IMR-90 (cell line): ENCODE results near the gene RNF144B. TPM values are rescaled to one million over a fixed set of nuclear protein-coding genes. Genes with fewer than 3 reads are reported as not detected.

Experiments
- ATAC-seq: fragments of 200-7000 bp; cut with Tn5 transposase; 2 replicates; pipeline ENCODE4 v1.9.1; 2020; ENCODE audit warnings: low read depth, mild to moderate bottlenecking, moderate library complexity
- BruUV-seq: library from RNA; stranded (reverse); fragments of 400-500 nt; replicated peaks from 2 replicates; lab custom pipeline; 2021; lab: Mats Ljungman, UMichigan
- CTCF ChIA-PET: fragments of 300-600 bp; formaldehyde crosslinking; extraction: SDS; loops from one replicate; lab custom pipeline; 2021; ENCODE audit warnings: antibody characterized with exemption; lab: Yijun Ruan, JAX
- POLR2A ChIA-PET: fragments of 300-600 bp; sonication (Branson Sonifier 250); formaldehyde crosslinking; loops from one replicate; lab custom pipeline; 2022; ENCODE audit warnings: antibody characterized with exemption; ENCODE audit not compliant: unreplicated experiment; lab: Charles Lee
- DNase-seq: peaks from one replicate; pipeline ENCODE4 v3.0.0; 2013
- H2AFZ ChIP-seq: replicated peaks from 2 replicates; pipeline ENCODE3; 2013; ENCODE audit warnings: low read length, mild to moderate bottlenecking; ENCODE audit not compliant: poor library complexity
- H2AK5ac ChIP-seq: 2 replicates; pipeline ENCODE4 v1.6.1; 2013; ENCODE audit warnings: low read depth, low read length, inconsistent platforms
- H2AK9ac ChIP-seq: replicated peaks from 2 replicates; pipeline ENCODE3; 2013; ENCODE audit warnings: mild to moderate bottlenecking, low read depth, low read length, moderate library complexity; ENCODE audit not compliant: poor library complexity
- H2BK120ac ChIP-seq: 2 replicates; pipeline ENCODE4 v1.6.1; 2013; ENCODE audit warnings: low read depth, low read length, inconsistent platforms
- H2BK15ac ChIP-seq: 3 replicates; pipeline ENCODE4 v1.6.1; 2013; ENCODE audit warnings: low read depth, low read length, inconsistent platforms
- H2BK20ac ChIP-seq: 2 replicates; pipeline ENCODE4 v1.6.1; 2013; ENCODE audit warnings: low read depth, mild to moderate bottlenecking, inconsistent platforms, low read length, moderate library complexity
- H2BK5ac ChIP-seq: 2 replicates; pipeline ENCODE4 v1.6.1; 2013; ENCODE audit warnings: mild to moderate bottlenecking, low read depth, low read length, inconsistent platforms; ENCODE audit not compliant: poor library complexity, severe bottlenecking
- H3K14ac ChIP-seq: replicated peaks from 2 replicates; pipeline ENCODE4 v1.6.1; 2013; ENCODE audit warnings: low read depth, low read length, inconsistent platforms
- H3K18ac ChIP-seq: 2 replicates; pipeline ENCODE4 v1.6.1; 2013; ENCODE audit warnings: low read depth, low read length, control low read depth
- H3K23ac ChIP-seq: 2 replicates; pipeline ENCODE4 v1.6.1; 2013; ENCODE audit warnings: low read depth, low read length, inconsistent platforms
- H3K27ac ChIP-seq: 2 replicates; pipeline ENCODE4 v1.5.1; 2013; ENCODE audit warnings: mild to moderate bottlenecking, control low read depth, low read length; ENCODE audit not compliant: insufficient read depth
- H3K27me3 ChIP-seq: 2 replicates; pipeline ENCODE4 v1.6.1; 2013; ENCODE audit warnings: low read length; ENCODE audit not compliant: control insufficient read depth, insufficient read depth
- H3K36me3 ChIP-seq: 2 replicates; pipeline ENCODE4 v1.6.1; 2013; ENCODE audit warnings: low read length, mixed read lengths; ENCODE audit not compliant: control insufficient read depth, insufficient read depth
- H3K4ac ChIP-seq: 2 replicates; pipeline ENCODE4 v1.6.1; 2013; ENCODE audit warnings: low read depth, low read length, inconsistent platforms
- H3K4me1 ChIP-seq: 2 replicates; pipeline ENCODE4 v1.6.1; 2013; ENCODE audit warnings: low read length, mixed read lengths; ENCODE audit not compliant: control insufficient read depth, insufficient read depth
- H3K4me2 ChIP-seq: 2 replicates; pipeline ENCODE4 v1.6.1; 2013; ENCODE audit warnings: low read depth, mild to moderate bottlenecking, control low read depth, low read length, moderate library complexity
- H3K4me3 ChIP-seq: 2 replicates; pipeline ENCODE4 v1.5.1; 2013; ENCODE audit warnings: low read depth, mild to moderate bottlenecking, control low read depth, low read length, moderate library complexity; ENCODE audit not compliant: insufficient read depth
- H3K56ac ChIP-seq: 2 replicates; pipeline ENCODE4 v1.6.1; 2013; ENCODE audit warnings: low read length, inconsistent platforms; ENCODE audit not compliant: insufficient read depth; ENCODE audit errors: extremely low read depth
- H3K79me1 ChIP-seq, 2 experiments: 2 replicates each; pipeline ENCODE4 v1.6.1; 2013; ENCODE audit warnings: low read length in 2 of 2, inconsistent platforms in 1 of 2, low read depth in 1 of 2
- H3K9ac ChIP-seq: 2 replicates; pipeline ENCODE4 v1.6.1; 2013; ENCODE audit warnings: low read depth, low read length, control low read depth
- H3K9me1 ChIP-seq: 2 replicates; pipeline ENCODE4 v1.6.1; 2013; ENCODE audit warnings: low read length, inconsistent platforms; ENCODE audit not compliant: insufficient read depth
- H3K9me3 ChIP-seq: 2 replicates; pipeline ENCODE4 v1.6.1; 2013; ENCODE audit warnings: low read length; ENCODE audit not compliant: control insufficient read depth, insufficient read depth
- H4K20me1 ChIP-seq: 2 replicates; pipeline ENCODE4 v1.6.1; 2013; ENCODE audit warnings: low read length, inconsistent platforms; ENCODE audit not compliant: insufficient read depth
- H4K5ac ChIP-seq: 2 replicates; pipeline ENCODE4 v1.6.1; 2013; ENCODE audit warnings: mild to moderate bottlenecking, low read depth, low read length, control low read depth
- H4K8ac ChIP-seq, 2 experiments: 2 replicates each; pipeline ENCODE4 v1.6.1; 2013; ENCODE audit warnings: low read depth in 2 of 2, low read length in 2 of 2, control low read depth in 1 of 2, inconsistent platforms in 1 of 2
- H4K91ac ChIP-seq: 2 replicates; pipeline ENCODE4 v1.6.1; 2013; ENCODE audit warnings: low read depth, low read length, inconsistent platforms; ENCODE audit not compliant: insufficient read depth
- BHLHE40 ChIP-seq: fragments of 150-350 bp; IDR thresholded peaks from 2 replicates; pipeline ENCODE4 v1.6.1; 2016; ENCODE audit warnings: mild to moderate bottlenecking, low read depth, low read length
- CEBPB ChIP-seq: IDR thresholded peaks from 2 replicates; pipeline ENCODE4 v1.6.1; 2012; ENCODE audit warnings: low read depth, low read length, improper control_type of control experiment
- CHD1 ChIP-seq: IDR thresholded peaks from 2 replicates; pipeline ENCODE4 v1.6.1; 2012; ENCODE audit warnings: low read depth, low read length, improper control_type of control experiment
- FOS ChIP-seq: fragments of 150-350 bp; IDR thresholded peaks from 2 replicates; pipeline ENCODE4 v1.6.1; 2016; ENCODE audit warnings: low read depth, low read length
- MAFK ChIP-seq: IDR thresholded peaks from 2 replicates; pipeline ENCODE4 v1.6.1; 2012; ENCODE audit warnings: low read depth, low read length, improper control_type of control experiment
- MAZ ChIP-seq: IDR thresholded peaks from 2 replicates; pipeline ENCODE4 v1.6.1; 2012; ENCODE audit warnings: low read depth, mild to moderate bottlenecking, low read length, improper control_type of control experiment, moderate library complexity, borderline replicate concordance
- MXI1 ChIP-seq: IDR thresholded peaks from 2 replicates; pipeline ENCODE4 v1.6.1; 2012; ENCODE audit warnings: low read depth, mild to moderate bottlenecking, low read length, moderate library complexity, borderline replicate concordance
- NFE2L2 ChIP-seq: fragments of 150-350 bp; IDR thresholded peaks from 2 replicates; pipeline ENCODE4 v1.6.1; 2016; ENCODE audit warnings: low read depth, mild to moderate bottlenecking, low read length
- POLR2A ChIP-seq: IDR thresholded peaks from 2 replicates; pipeline ENCODE4 v1.6.1; 2012; ENCODE audit warnings: mild to moderate bottlenecking, low read depth, low read length
- RAD21 ChIP-seq: IDR thresholded peaks from 2 replicates; pipeline ENCODE4 v1.6.1; 2012; ENCODE audit warnings: low read length, improper control_type of control experiment
- RCOR1 ChIP-seq: IDR thresholded peaks from 2 replicates; pipeline ENCODE4 v1.6.1; 2012; ENCODE audit warnings: mild to moderate bottlenecking, low read length, improper control_type of control experiment; ENCODE audit not compliant: insufficient replicate concordance
- RFX5 ChIP-seq: IDR thresholded peaks from 2 replicates; pipeline ENCODE4 v1.8.0; 2012; ENCODE audit warnings: low read depth, mild to moderate bottlenecking, low read length, moderate library complexity
- SMC3 ChIP-seq: fragments of 150-350 bp; IDR thresholded peaks from 2 replicates; pipeline ENCODE4 v1.6.1; 2016; ENCODE audit warnings: low read depth, mild to moderate bottlenecking, antibody characterized with exemption, low read length, moderate library complexity
- WGBS, 2 experiments: methylation state at CpG; one replicate each; pipeline versions ENCODE4 v1.1.5 to v1.1.7; 2013; ENCODE audit warnings: missing lambda C conversion rate in 2 of 2; ENCODE audit not compliant: insufficient read length in 1 of 2; ENCODE audit errors: extremely low coverage in 2 of 2; 5-methylcytosine and 5-hydroxymethylcytosine counted together
- dilution Hi-C: fragments of 300-500 bp; cut with HindIII; formaldehyde crosslinking; loops from one replicate; pipeline ENCODE4 v1.14.3; 2018; ENCODE audit warnings: low sequenced_read_pairs; ENCODE audit not compliant: unreplicated experiment
- in situ Hi-C: fragments of 300-500 bp; cut with MboI; formaldehyde crosslinking; loops from 3 replicates; pipeline ENCODE4 v1.14.3; 2019; ENCODE audit warnings: low sequenced_read_pairs, inconsistent platforms, mixed read lengths
- intact Hi-C: fragments of 100-400 bp; cut with micrococcal nuclease; formaldehyde crosslinking; loops from 2 replicates; pipeline ENCODE4 v1.10.0; 2022
- polyA plus RNA-seq, 3 experiments: library from polyadenylated mRNA; depleted of rRNA; stranded (reverse); fragments of >200 nt; gene quantifications; 2 replicates each; pipeline ENCODE4 v1.2.3, GENCODE V29; 2012; ENCODE audit warnings: low replicate concordance in 1 of 3
- total RNA-seq: library from RNA; depleted of rRNA; stranded (reverse); fragments of >200 nt; gene quantifications from 2 replicates; pipeline ENCODE4 v1.2.3, GENCODE V29; 2012
- TF ChIP-seq, protein P1 (sequence below): fragments of 150-350 bp; IDR thresholded peaks from 2 replicates; pipeline ENCODE4 v1.6.1; 2017; ENCODE audit warnings: mild to moderate bottlenecking, antibody characterized with exemption, low read length, low read depth
- TF ChIP-seq, protein P2 (sequence below): fragments of 150-350 bp; IDR thresholded peaks from 2 replicates; pipeline ENCODE4 v1.6.1; 2016; ENCODE audit warnings: low read depth, mild to moderate bottlenecking, low read length, moderate library complexity, borderline replicate concordance
- TF ChIP-seq, protein P3 (sequence below): conservative IDR thresholded peaks from 2 replicates; pipeline ENCODE4 v1.5.1; 2012; ENCODE audit warnings: mild to moderate bottlenecking, low read depth, low read length, improper control_type of control experiment

Gene RNF144B
- total and polyA plus RNA-seq, 2 of the 4 experiments (the other 2 are of a cell fraction), result 0.44 to 2.7 TPM

DNA sequence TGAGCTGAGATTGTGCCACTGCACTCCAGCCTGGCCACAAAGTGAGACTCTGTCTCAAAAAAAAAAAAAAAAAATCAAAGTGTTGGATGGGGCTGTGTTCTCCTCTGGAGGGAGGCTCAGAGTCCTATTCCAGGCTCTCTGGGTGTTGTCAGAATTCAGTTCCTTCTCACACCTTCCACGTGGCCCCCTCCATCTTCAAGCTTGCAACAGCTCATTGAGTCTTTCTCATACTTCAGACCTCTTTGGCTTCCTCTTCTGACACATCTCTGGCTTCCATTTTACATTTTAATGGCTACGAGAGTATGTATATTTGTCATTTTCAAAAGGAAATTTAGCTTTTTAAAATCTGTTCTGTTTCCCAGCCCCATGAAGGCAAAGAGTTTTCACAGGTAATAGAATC is 85.8 kb downstream of the RNF144B start:
- no peak for DNase-seq
- Histone ChIP-seq H3K27ac (no peak overlapping the region), H3K14ac (no peak overlapping the region), H3K4me3 (no peak overlapping the region), H3K23ac (no peak overlapping the region), H3K9me3 (no peaks in the 10 kb centered on the region), H4K5ac (no peak overlapping the region), H3K9me1 (peaks cover 3% of the 10 kb centered on the region; the same call in 1 of the 2 replicates), H4K8ac (no peak overlapping the region), H3K27me3 (peaks cover under 1% of the 10 kb centered on the region; the same call in 1 of the 2 replicates), H4K91ac (no peak overlapping the region), H2BK120ac (no peak overlapping the region), H2AFZ (no peak overlapping the region), H3K4me2 (no peak overlapping the region), H3K18ac (no peak overlapping the region), H3K56ac (no peak overlapping the region), H2BK5ac (no peak overlapping the region), H2AK9ac (no peak overlapping the region), H4K20me1 (no peaks in the 10 kb centered on the region), H2BK20ac (no peak overlapping the region), H2BK15ac (no peak overlapping the region), H3K4me1 (no peaks in the 10 kb centered on the region), H3K4ac (no peak overlapping the region), H3K36me3 (no peaks in the 10 kb centered on the region), H3K79me1 (no peaks in the 10 kb centered on the region), H2AK5ac (no peak overlapping the region), H3K9ac (no peak overlapping the region)
- in situ Hi-C loops (no loop called here), intact Hi-C loops (no loop called here), dilution Hi-C loops (no loop called here)
- no peak for ATAC-seq
- ChIA-PET POLR2A (no interaction called here), CTCF (no interaction called here)
- TF ChIP-seq, protein P1, sequence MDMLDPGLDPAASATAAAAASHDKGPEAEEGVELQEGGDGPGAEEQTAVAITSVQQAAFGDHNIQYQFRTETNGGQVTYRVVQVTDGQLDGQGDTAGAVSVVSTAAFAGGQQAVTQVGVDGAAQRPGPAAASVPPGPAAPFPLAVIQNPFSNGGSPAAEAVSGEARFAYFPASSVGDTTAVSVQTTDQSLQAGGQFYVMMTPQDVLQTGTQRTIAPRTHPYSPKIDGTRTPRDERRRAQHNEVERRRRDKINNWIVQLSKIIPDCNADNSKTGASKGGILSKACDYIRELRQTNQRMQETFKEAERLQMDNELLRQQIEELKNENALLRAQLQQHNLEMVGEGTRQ, result no peak
- no peak for TF ChIP-seq CEBPB
- TF ChIP-seq, protein P2, sequence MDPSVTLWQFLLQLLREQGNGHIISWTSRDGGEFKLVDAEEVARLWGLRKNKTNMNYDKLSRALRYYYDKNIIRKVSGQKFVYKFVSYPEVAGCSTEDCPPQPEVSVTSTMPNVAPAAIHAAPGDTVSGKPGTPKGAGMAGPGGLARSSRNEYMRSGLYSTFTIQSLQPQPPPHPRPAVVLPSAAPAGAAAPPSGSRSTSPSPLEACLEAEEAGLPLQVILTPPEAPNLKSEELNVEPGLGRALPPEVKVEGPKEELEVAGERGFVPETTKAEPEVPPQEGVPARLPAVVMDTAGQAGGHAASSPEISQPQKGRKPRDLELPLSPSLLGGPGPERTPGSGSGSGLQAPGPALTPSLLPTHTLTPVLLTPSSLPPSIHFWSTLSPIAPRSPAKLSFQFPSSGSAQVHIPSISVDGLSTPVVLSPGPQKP, result no peak
- no peak for TF ChIP-seq FOS
- TF ChIP-seq CHD1, result no peak
- no peak for TF ChIP-seq RCOR1
- no peak for TF ChIP-seq MAZ
- no peak for TF ChIP-seq NFE2L2
- TF ChIP-seq RFX5, result no peak
- TF ChIP-seq BHLHE40, result no peak
- TF ChIP-seq, protein P3, sequence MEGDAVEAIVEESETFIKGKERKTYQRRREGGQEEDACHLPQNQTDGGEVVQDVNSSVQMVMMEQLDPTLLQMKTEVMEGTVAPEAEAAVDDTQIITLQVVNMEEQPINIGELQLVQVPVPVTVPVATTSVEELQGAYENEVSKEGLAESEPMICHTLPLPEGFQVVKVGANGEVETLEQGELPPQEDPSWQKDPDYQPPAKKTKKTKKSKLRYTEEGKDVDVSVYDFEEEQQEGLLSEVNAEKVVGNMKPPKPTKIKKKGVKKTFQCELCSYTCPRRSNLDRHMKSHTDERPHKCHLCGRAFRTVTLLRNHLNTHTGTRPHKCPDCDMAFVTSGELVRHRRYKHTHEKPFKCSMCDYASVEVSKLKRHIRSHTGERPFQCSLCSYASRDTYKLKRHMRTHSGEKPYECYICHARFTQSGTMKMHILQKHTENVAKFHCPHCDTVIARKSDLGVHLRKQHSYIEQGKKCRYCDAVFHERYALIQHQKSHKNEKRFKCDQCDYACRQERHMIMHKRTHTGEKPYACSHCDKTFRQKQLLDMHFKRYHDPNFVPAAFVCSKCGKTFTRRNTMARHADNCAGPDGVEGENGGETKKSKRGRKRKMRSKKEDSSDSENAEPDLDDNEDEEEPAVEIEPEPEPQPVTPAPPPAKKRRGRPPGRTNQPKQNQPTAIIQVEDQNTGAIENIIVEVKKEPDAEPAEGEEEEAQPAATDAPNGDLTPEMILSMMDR, result no peak
- TF ChIP-seq SMC3, result no peak
- TF ChIP-seq MAFK, result no peak
- TF ChIP-seq RAD21, result no peak
- no peak for TF ChIP-seq POLR2A
- TF ChIP-seq MXI1, result no peak
- WGBS, 2 experiments, result no CpG with 5 or more reads among the region's 2 CpGs
- BruUV-seq, result no TSS peak
